ENCODE results near the gene ATP5ME. TPM values are rescaled to one million over a fixed set of nuclear protein-coding genes. Genes with fewer than 3 reads are reported as not detected.

The ATP5ME gene
- total and polyA plus RNA-seq, 8 donors = 88.4 to 318 (median 115) TPM

- no peaks in the 10 kb centered on the region for H3K27me3 ChIP-seq
- no peak overlapping the region for H3K27ac ChIP-seq
- no peak for FAIRE-seq
- intact Hi-C loops (cut with DNase I) = no loop called here
- 55 to 61% methylated on average over 14 to 15 of the region's 15 CpGs for WGBS, 2 donors
- no peak for TF ChIP-seq CTCF (IDR thresholded peaks at IDR 0.05)
- ATAC-seq = no peak
- H3K9me3 ChIP-seq = no peaks in the 10 kb centered on the region
- H3K4me1 ChIP-seq = no peaks in the 10 kb centered on the region
- no peak for DNase-seq
- no peaks in the 10 kb centered on the region for H3K36me3 ChIP-seq
- H3K4me3 ChIP-seq = no peak overlapping the region
Measured at GRCh38 chr4:633976-634598, 40.0 kb downstream of the ATP5ME start.

- DNase-seq = no peak
- FAIRE-seq = no peak
Measured at GRCh38 chr4:633406-633805, 40.7 kb downstream of the ATP5ME start.

GRCh38 chr4:632926-633325 lies 41.1 kb downstream of the ATP5ME start:
- ATAC-seq (no peak), DNase-seq (no peak), FAIRE-seq (no peak)
- Histone ChIP-seq H3K27me3 (no peaks in the 10 kb centered on the region), H3K4me1 (no peaks in the 10 kb centered on the region), H3K36me3 (no peaks in the 10 kb centered on the region), H3K9me3 (no peaks in the 10 kb centered on the region), H3K4me3 (no peak overlapping the region), H3K27ac (no peak overlapping the region)
- no peak for TF ChIP-seq CTCF (IDR thresholded peaks at IDR 0.05)
- intact Hi-C loops (cut with DNase I) = no loop called here
- 63 to 82% methylated on average over 6 of the region's 6 CpGs for WGBS, 2 donors

More at GRCh38 chr4:633406-633805, 40.7 kb downstream of the ATP5ME start:
- TF ChIP-seq CTCF (IDR thresholded peaks at IDR 0.05) = no peak
- Histone ChIP-seq H3K4me1 (no peaks in the 10 kb centered on the region), H3K27me3 (no peaks in the 10 kb centered on the region), H3K4me3 (no peak overlapping the region), H3K27ac (no peak overlapping the region), H3K9me3 (no peaks in the 10 kb centered on the region), H3K36me3 (no peaks in the 10 kb centered on the region)
- intact Hi-C loops (cut with DNase I) = no loop called here
- ATAC-seq = no peak
- 42 to 45% methylated on average over 9 of the region's 9 CpGs for WGBS, 2 donors

- no peak for TF ChIP-seq CTCF (IDR thresholded peaks at IDR 0.05)
- DNase-seq (no peak), FAIRE-seq (no peak)
Measured at GRCh38 chr4:632196-632790, 41.8 kb downstream of the ATP5ME start.

GRCh38 chr4:630656-631055 lies 43.4 kb downstream of the ATP5ME start:
- Histone ChIP-seq H3K4me1 (no peaks in the 10 kb centered on the region), H3K9me3 (no peaks in the 10 kb centered on the region), H3K27me3 (no peaks in the 10 kb centered on the region), H3K27ac (no peak overlapping the region), H3K36me3 (no peaks in the 10 kb centered on the region), H3K4me3 (no peak overlapping the region)
- 53 to 67% methylated on average over 9 of the region's 9 CpGs for WGBS, 2 donors
- no peak for FAIRE-seq
- ATAC-seq = no peak
- intact Hi-C loops (cut with DNase I) = no loop called here
- no peak for DNase-seq
- TF ChIP-seq CTCF (IDR thresholded peaks at IDR 0.05) = no peak

More at GRCh38 chr4:632196-632790, 41.8 kb downstream of the ATP5ME start:
- H3K36me3 ChIP-seq = no peaks in the 10 kb centered on the region
- intact Hi-C loops (cut with DNase I) = no loop called here
- no peak overlapping the region for H3K27ac ChIP-seq
- H3K27me3 ChIP-seq = no peaks in the 10 kb centered on the region
- no peaks in the 10 kb centered on the region for H3K9me3 ChIP-seq
- ATAC-seq = no peak
- H3K4me3 ChIP-seq = no peak overlapping the region
- H3K4me1 ChIP-seq = no peaks in the 10 kb centered on the region
- 70 to 81% methylated on average over 16 of the region's 16 CpGs for WGBS, 2 donors
